OCI-LY3 (cell line): Measurements from ENCODE around the gene SHD.

Experiments used
- H2AFZ ChIP-seq: fragments of 200-600, 300-600 bp; shearing (Covaris generic); 2 replicates; pipeline ENCODE4 v1.6.0; 2014; ENCODE audit warnings: antibody characterized with exemption, low read depth, low read length
- H3K27ac ChIP-seq: fragments of 200-600, 300-600 bp; sonication (generic); 2 replicates; pipeline ENCODE4 v1.5.1; 2014; ENCODE audit warnings: mild to moderate bottlenecking, low read length, moderate library complexity, mixed read lengths
- H3K27me3 ChIP-seq: fragments of 200-600, 300-600 bp; sonication (generic); 2 replicates; pipeline ENCODE4 v1.6.1; 2014; ENCODE audit warnings: low read depth, low read length, mixed read lengths
- H3K36me3 ChIP-seq: fragments of 200-600, 300-600 bp; sonication (generic); replicated peaks from 2 replicates; pipeline ENCODE3; 2014; ENCODE audit warnings: low read depth, low read length, mixed read lengths
- H3K4me1 ChIP-seq: fragments of 300-600, 200-600 bp; sonication (generic); 2 replicates; pipeline ENCODE4 v1.6.1; 2014; ENCODE audit warnings: low read length, mixed read lengths
- H3K4me2 ChIP-seq: fragments of 200-600, 300-600 bp; sonication (generic); 2 replicates; pipeline ENCODE4 v1.6.1; 2014; ENCODE audit warnings: low read length, mixed read lengths
- H3K4me3 ChIP-seq: fragments of 300-600, 200-600 bp; sonication (generic); 2 replicates; pipeline ENCODE4 v1.5.1; 2014; ENCODE audit warnings: antibody characterized with exemption, mild to moderate bottlenecking, low read length, moderate library complexity
- H3K79me2 ChIP-seq: fragments of 300-600, 200-600 bp; shearing (Covaris generic); 2 replicates; pipeline ENCODE4 v1.6.1; 2014; ENCODE audit warnings: mild to moderate bottlenecking, low read length, mixed read lengths
- H3K9ac ChIP-seq: fragments of 300-600, 200-600 bp; shearing (Covaris generic); 2 replicates; pipeline ENCODE4 v1.6.0; 2014; ENCODE audit warnings: mild to moderate bottlenecking, low read length, moderate library complexity
- H3K9me3 ChIP-seq: fragments of 200-600, 300-600 bp; shearing (Covaris generic); 2 replicates; pipeline ENCODE4 v1.6.1; 2014; ENCODE audit warnings: low read length, mixed read lengths; ENCODE audit not compliant: insufficient read depth
- H4K20me1 ChIP-seq: fragments of 200-600, 300-600 bp; sonication (generic); 2 replicates; pipeline ENCODE4 v1.6.1; 2016; ENCODE audit warnings: low read length, mixed read lengths; ENCODE audit not compliant: insufficient read depth
- CTCF ChIP-seq: fragments of 200-600, 300-600 bp; sonication (generic); IDR thresholded peaks from 2 replicates; pipeline ENCODE4 v1.5.1; 2014; ENCODE audit warnings: antibody characterized with exemption, low read length, low read depth
- EZH2phosphoT487 ChIP-seq: fragments of 200-600 bp; shearing (Covaris generic); IDR thresholded peaks from 2 replicates; pipeline ENCODE4 v1.6.1; 2018; ENCODE audit warnings: antibody characterized with exemption, mixed run types, low read depth

SHD gene

GRCh38 chr19:4323692-4324091 is 44.6 kb downstream of the SHD start:
- H3K27ac ChIP-seq: no peak overlapping the region
- no peak overlapping the region for H3K9ac ChIP-seq
- no peaks in the 10 kb centered on the region for H3K79me2 ChIP-seq
- TF ChIP-seq EZH2phosphoT487 (no peak), CTCF (no peak)
- no peaks in the 10 kb centered on the region for H4K20me1 ChIP-seq
- no peaks in the 10 kb centered on the region for H3K9me3 ChIP-seq
- no peak overlapping the region for H2AFZ ChIP-seq
- H3K4me1 ChIP-seq: no peaks in the 10 kb centered on the region
- H3K4me2 ChIP-seq: no peak overlapping the region
- H3K4me3 ChIP-seq: no peak overlapping the region
- H3K36me3 ChIP-seq: peaks cover 7% of the 10 kb centered on the region
- no peaks in the 10 kb centered on the region for H3K27me3 ChIP-seq

GRCh38 chr19:4324228-4324627 is 45.2 kb downstream of the SHD start:
- Histone ChIP-seq H3K9me3 (no peaks in the 10 kb centered on the region), H3K79me2 (no peaks in the 10 kb centered on the region), H3K4me1 (no peaks in the 10 kb centered on the region), H3K9ac (no peak overlapping the region), H3K27ac (no peak overlapping the region), H3K27me3 (no peaks in the 10 kb centered on the region), H3K4me3 (no peak overlapping the region), H4K20me1 (no peaks in the 10 kb centered on the region), H3K4me2 (no peak overlapping the region), H3K36me3 (peaks cover 2% of the 10 kb centered on the region), H2AFZ (no peak overlapping the region)
- no peak for TF ChIP-seq CTCF
- no peak for TF ChIP-seq EZH2phosphoT487

- H3K36me3 ChIP-seq: peaks cover 2% of the 10 kb centered on the region
- no peaks in the 10 kb centered on the region for H3K9me3 ChIP-seq
- H3K4me3 ChIP-seq: no peak overlapping the region
- H4K20me1 ChIP-seq: no peaks in the 10 kb centered on the region
- no peak overlapping the region for H3K4me2 ChIP-seq
- H3K4me1 ChIP-seq: no peaks in the 10 kb centered on the region
- H3K9ac ChIP-seq: no peak overlapping the region
- no peak overlapping the region for H3K27ac ChIP-seq
- no peak for TF ChIP-seq CTCF
- no peak for TF ChIP-seq EZH2phosphoT487
- H2AFZ ChIP-seq: no peak overlapping the region
- no peaks in the 10 kb centered on the region for H3K27me3 ChIP-seq
- no peaks in the 10 kb centered on the region for H3K79me2 ChIP-seq
Observed at GRCh38 chr19:4326215-4326836, 47.3 kb downstream of the SHD start.

GRCh38 chr19:4326837-4327251 is 47.8 kb downstream of the SHD start:
- H3K4me2 ChIP-seq: no peak overlapping the region
- H3K36me3 ChIP-seq: no peaks in the 10 kb centered on the region
- H3K4me3 ChIP-seq: no peak overlapping the region
- no peak overlapping the region for H3K27ac ChIP-seq
- TF ChIP-seq CTCF (no peak), EZH2phosphoT487 (no peak)
- H3K27me3 ChIP-seq: no peaks in the 10 kb centered on the region
- H3K4me1 ChIP-seq: no peaks in the 10 kb centered on the region
- H3K79me2 ChIP-seq: no peaks in the 10 kb centered on the region
- no peaks in the 10 kb centered on the region for H4K20me1 ChIP-seq
- H3K9ac ChIP-seq: no peak overlapping the region
- no peaks in the 10 kb centered on the region for H3K9me3 ChIP-seq
- H2AFZ ChIP-seq: no peak overlapping the region
